Endothelial cell (in vitro differentiated cells): ENCODE results near the gene ALS2CL. TPM values are rescaled to one million over a fixed set of nuclear protein-coding genes. Genes with fewer than 3 reads are reported as not detected.

ENCODE experiments used
- DNase-seq: peaks from one replicate; pipeline ENCODE4 v3.0.0; 2021; ENCODE audit warnings: low spot score
- H3K27ac Mint-ChIP-seq: one replicate; pipeline ENCODE4 v1.8.0; 2021; ENCODE audit warnings: mixed read lengths, inconsistent platforms; ENCODE audit not compliant: unreplicated experiment
- H3K27me3 Mint-ChIP-seq: one replicate; pipeline ENCODE4 v1.8.0; 2021; ENCODE audit warnings: mild to moderate bottlenecking, moderate library complexity, mixed read lengths, inconsistent platforms; ENCODE audit not compliant: unreplicated experiment
- H3K36me3 Mint-ChIP-seq: one replicate; pipeline ENCODE4 v1.8.0; 2021; ENCODE audit warnings: mild to moderate bottlenecking, low read depth, mixed read lengths, inconsistent platforms; ENCODE audit not compliant: unreplicated experiment
- H3K4me1 Mint-ChIP-seq: one replicate; pipeline ENCODE4 v1.8.0; 2021; ENCODE audit warnings: mild to moderate bottlenecking, mixed read lengths, inconsistent platforms; ENCODE audit not compliant: unreplicated experiment
- H3K4me3 Mint-ChIP-seq: one replicate; pipeline ENCODE4 v1.8.0; 2021; ENCODE audit warnings: mild to moderate bottlenecking, mixed read lengths, inconsistent platforms; ENCODE audit not compliant: unreplicated experiment
- H3K9me3 Mint-ChIP-seq: one replicate; pipeline ENCODE4 v1.8.0; 2021; ENCODE audit warnings: mixed read lengths, inconsistent platforms; ENCODE audit not compliant: unreplicated experiment
- total RNA-seq: library from RNA; stranded (reverse); fragmentation: NEBNext Ultra II Directional; extraction: Animal tissue kit (Norgen Biotek cat#: 25700); gene quantifications from one replicate; pipeline ENCODE4 v1.2.1, GENCODE V29; 2021; ENCODE audit not compliant: unreplicated experiment
- TF ChIP-seq, protein P1 (sequence below): fragments of 200-600 bp; sonication (generic); IDR thresholded peaks from one replicate; pipeline ENCODE4 v1.5.0; 2021; ENCODE audit warnings: antibody characterized with exemption; ENCODE audit not compliant: unreplicated experiment

The ALS2CL gene
- total RNA-seq, 1 donor from 2014 or later: 5.6 TPM

DNA sequence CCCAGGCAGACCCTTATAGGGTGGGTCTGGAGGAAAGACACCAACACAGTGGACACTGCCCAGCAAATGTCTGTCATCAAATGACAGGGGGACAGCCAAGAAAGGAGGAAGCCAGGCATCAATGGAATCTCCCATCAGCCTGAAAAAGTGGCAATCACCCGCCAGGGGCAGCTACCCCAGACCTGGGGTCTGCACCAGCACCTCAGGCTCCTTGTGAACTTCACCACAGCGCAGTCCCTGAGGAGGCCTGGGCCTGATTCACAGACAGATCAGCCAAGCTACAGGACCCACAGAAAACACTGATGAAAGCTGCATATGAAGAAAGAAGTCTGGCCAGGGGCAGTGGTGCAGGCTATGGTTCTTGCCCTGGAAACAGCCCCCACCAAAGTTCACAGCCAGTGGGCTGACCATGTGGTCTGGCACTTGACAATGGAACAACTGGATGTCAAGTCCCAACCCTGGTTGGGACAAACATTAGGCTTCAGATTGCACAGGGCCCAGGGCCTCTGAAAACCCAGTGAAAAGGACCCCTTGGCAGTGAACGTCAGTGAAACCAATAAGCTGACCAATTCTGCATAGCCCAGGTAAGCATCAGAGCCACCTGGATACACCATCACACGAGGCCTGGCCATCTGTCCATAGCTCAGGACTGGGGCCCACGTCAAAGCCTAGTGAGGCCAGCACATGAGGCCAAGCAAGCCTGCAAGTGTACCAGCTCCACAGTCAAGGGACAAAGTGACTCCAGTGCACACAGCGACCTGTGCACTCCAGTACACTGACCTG lies 29.1 kb downstream of the ALS2CL start:
- H3K4me1 Mint-ChIP-seq: peaks cover 7% of the 10 kb centered on the region
- no peaks in the 10 kb centered on the region for H3K36me3 Mint-ChIP-seq
- no peak overlapping the region for H3K4me3 Mint-ChIP-seq
- no peak for DNase-seq
- TF ChIP-seq, protein P1, sequence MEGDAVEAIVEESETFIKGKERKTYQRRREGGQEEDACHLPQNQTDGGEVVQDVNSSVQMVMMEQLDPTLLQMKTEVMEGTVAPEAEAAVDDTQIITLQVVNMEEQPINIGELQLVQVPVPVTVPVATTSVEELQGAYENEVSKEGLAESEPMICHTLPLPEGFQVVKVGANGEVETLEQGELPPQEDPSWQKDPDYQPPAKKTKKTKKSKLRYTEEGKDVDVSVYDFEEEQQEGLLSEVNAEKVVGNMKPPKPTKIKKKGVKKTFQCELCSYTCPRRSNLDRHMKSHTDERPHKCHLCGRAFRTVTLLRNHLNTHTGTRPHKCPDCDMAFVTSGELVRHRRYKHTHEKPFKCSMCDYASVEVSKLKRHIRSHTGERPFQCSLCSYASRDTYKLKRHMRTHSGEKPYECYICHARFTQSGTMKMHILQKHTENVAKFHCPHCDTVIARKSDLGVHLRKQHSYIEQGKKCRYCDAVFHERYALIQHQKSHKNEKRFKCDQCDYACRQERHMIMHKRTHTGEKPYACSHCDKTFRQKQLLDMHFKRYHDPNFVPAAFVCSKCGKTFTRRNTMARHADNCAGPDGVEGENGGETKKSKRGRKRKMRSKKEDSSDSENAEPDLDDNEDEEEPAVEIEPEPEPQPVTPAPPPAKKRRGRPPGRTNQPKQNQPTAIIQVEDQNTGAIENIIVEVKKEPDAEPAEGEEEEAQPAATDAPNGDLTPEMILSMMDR: no peak
- no peak overlapping the region for H3K27ac Mint-ChIP-seq
- H3K9me3 Mint-ChIP-seq: no peaks in the 10 kb centered on the region
- peaks cover 12% of the 10 kb centered on the region for H3K27me3 Mint-ChIP-seq

DNA sequence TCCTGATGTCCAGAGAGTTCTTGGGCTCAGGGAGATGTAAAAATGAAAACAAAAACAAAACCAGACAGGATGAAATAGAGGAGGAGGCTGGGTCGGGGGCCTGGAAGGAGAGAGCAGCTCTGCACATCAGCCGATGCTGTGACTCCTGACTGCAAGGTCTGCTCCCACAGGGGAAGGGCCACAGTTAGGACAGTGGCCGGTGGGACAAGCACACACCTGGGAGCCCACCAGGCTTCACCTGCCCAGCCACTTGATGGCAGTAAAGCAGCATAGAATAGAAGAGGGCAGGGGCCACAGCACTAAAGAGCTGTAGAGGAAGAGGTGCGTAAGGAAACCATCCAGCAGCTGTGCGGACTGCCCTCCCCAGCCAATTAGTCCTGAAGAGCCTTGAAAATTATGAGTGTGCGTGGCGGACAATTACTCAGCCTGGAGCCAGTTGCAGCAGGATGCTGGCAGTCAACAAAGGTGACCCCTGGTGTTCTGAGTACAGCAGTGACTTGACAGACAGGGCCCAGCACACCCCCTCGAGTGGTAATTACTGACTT lies 29.8 kb downstream of the ALS2CL start:
- DNase-seq: peak; percentile 8
- H3K27ac Mint-ChIP-seq: no peak overlapping the region
- no peaks in the 10 kb centered on the region for H3K36me3 Mint-ChIP-seq
- TF ChIP-seq, protein P1: no peak
- H3K4me3 Mint-ChIP-seq: no peak overlapping the region
- H3K27me3 Mint-ChIP-seq: peaks cover 12% of the 10 kb centered on the region
- H3K9me3 Mint-ChIP-seq: no peaks in the 10 kb centered on the region
- peaks cover 7% of the 10 kb centered on the region for H3K4me1 Mint-ChIP-seq

DNA sequence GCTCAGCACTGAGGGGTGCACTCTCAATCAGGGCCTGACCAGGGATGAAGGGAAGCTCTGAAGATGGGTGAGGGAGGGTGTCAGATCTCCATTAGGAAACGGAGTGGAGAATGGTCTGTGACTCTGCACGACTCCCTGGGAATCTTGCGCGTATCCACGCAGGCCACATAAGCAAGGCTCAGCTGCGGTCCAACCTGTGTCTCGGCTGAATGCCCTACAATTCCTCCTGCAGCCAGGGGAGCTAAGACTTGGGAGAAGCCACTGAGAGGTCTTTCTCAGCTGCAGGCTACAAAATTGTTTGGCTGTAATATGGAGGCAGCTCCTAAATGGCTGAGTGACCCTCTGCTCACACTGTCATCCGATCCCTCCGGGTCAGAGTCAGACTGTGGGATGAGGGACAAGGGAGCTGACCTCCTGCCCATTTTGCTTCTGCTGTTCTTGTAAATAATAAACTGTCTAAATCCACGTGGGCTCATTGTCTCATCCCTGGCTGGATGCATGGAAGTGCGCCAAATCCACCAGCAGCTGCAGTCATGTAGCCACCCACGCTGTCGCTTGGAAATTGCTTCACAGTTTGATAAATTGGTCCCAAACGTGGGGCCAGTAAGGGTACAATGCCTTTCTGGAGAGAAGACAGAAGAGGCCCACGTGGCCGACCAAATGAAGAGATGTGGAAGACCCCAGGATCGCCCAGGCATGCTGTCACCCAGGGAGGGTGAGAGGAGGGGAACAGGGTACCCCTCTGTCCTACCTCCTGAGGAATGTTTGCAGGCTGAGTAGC lies 30.5 kb downstream of the ALS2CL start:
- TF ChIP-seq, protein P1: no peak
- peaks cover 12% of the 10 kb centered on the region for H3K27me3 Mint-ChIP-seq
- DNase-seq: no peak
- no peak overlapping the region for H3K4me3 Mint-ChIP-seq
- no peaks in the 10 kb centered on the region for H3K36me3 Mint-ChIP-seq
- no peaks in the 10 kb centered on the region for H3K9me3 Mint-ChIP-seq
- H3K27ac Mint-ChIP-seq: no peak overlapping the region
- H3K4me1 Mint-ChIP-seq: peaks cover 7% of the 10 kb centered on the region

DNA sequence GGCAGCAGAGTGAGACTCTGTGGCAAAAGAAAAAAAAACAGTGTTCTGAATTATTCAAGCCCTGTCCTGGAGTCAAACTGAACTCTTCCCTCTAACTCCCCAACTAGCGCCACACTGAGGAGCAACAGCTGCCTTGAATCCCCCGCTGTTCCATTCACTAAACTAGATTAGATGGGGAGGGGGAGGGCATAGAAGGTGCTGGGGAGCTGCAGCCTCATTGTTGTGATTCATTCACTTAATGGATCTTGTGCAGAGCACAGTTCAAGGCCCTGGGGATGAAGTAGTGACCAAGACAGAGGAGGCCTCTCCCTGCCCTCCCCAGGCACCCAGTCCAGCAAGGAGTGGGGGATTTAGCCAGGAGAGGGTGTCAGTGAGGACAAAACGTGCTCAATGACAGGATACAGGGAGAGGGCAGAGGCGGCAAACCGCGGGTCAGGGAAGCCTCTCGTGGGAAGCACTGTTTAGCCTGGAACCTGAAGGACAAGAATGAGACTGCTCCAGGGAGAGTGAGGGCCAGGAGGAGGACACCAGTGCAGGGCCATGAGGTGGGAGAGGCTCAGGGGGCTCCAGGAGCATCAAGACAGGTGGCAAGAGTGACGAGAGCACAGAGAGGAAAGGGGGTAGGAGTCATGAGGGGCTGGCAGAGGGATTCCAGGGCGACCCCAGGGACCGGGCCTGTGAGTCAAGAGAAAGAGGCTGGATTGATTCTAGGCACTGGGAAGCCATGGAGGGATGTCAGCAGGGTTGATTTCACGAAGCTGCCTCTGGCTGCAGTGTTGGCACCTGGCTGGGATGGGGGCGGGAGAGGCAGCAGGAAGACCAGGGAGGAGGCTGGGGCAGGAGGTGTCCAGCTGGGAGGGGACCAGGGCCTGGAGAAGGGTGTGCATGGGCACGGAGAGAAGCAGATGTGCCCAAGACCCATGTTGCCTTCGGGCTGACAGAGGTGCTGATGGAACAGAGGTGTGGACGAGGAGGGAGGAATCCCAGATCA lies 31.4 kb downstream of the ALS2CL start:
- Mint-ChIP-seq H3K4me1 (peaks cover 9% of the 10 kb centered on the region), H3K27ac (no peak overlapping the region)

More for the DNA sequence above, 31.4 kb downstream of the ALS2CL start:
- H3K27me3 Mint-ChIP-seq: peaks cover 12% of the 10 kb centered on the region
- no peaks in the 10 kb centered on the region for H3K9me3 Mint-ChIP-seq
- H3K4me3 Mint-ChIP-seq: peak overlapping the region; percentile 42
- TF ChIP-seq, protein P1: no peak
- H3K36me3 Mint-ChIP-seq: no peaks in the 10 kb centered on the region
- peak; percentile 2 for DNase-seq
